GM19395 (cell line): ENCODE results near the gene NRXN2.

ENCODE experiments used
- ATAC-seq: cut with Tn5 transposase; IDR thresholded peaks from one replicate; pipeline ENCODE4 v1.9.1; 2021; ENCODE audit warnings: mild to moderate bottlenecking, moderate library complexity; ENCODE audit not compliant: unreplicated experiment

Gene NRXN2

GRCh38 chr11:64654439-64654838 lies 68.6 kb downstream of the NRXN2 start:
- no peak for ATAC-seq

GRCh38 chr11:64653388-64653973 lies 69.5 kb downstream of the NRXN2 start:
- ATAC-seq, result no peak

DNA sequence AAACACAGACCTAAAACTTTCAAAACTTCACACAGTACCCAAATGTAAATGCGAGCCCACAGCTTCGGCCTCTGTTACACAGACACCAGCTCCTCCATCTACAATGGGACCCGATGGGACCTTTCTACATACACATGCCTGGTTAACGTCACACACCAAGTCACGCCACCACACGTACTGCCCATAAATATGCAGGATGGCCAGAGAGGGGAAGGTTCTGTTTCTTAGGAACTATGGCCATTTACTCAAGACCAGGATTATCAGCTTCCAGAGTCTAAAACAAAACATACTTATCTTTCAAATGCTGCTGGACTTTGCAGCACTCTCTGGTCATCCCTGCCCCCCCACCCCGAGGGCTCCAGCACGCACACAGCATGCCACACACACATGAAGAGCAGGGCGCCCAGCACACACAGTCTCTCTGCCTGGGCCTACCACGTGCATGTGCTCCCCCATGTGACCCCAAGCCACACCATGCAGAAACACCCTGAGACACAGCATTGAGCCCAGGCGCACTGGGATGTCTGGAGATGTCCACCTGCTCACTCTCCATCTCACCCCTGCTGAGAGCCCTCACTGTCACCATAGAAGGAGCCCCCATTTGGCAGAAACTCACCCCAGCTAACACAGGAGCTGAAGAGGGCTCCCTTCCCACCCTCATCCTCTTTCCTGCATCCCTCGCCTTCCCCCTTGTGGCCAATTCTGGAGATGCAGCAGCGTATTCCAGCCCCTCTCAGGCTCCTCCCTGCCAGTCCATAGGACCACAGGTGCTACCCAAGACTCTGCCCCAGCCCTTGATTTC lies 70.2 kb downstream of the NRXN2 start:
- no peak for ATAC-seq

DNA sequence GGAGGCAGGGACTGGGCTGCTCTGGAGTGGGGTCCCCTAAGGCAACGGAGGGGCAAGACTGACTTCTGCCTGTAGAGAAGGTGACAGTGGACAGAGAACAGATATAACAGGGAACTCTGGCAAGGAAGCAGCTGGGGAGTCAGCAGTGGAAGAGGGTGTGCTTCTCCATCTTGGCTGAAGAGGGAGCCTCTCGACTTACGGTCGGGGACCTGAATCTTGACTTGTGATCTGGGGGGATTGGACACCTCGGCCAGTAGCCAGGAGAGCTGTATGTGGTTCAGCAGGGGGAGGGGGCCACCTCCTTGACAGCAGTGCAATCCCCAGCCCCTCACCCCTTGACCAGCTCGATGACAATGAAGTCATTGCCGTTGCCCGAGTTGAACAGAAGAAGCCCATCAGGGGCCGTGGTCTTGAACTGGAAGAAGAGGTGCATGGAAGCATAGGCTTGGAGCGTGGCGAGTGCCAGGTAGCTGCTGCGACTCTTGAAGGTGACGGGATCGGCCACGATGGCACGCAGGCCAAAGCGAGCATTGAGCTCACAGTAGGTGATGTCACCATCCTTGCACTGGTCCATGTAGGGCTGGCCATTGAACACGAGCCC lies 72.0 kb downstream of the NRXN2 start:
- ATAC-seq, result no peak

DNA sequence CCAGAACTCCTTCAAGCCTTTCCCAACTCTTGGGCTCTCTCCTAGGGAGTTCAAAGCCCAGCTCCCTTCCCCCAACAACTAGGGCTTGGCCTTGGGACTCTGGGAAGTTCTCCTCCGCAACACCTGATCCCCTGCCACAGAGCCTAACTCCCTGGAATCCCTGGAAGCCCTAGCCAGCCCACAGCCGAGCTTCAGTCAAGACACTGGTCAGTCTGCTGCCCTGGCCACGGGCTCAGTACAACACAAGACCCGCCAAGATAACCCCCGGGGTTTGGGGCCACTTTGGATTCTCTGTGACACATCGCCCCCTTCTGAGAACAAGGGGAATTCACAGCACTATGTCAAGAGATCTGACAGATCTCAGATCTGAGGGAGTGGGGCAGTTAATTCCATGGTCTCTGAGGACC lies 73.7 kb downstream of the NRXN2 start:
- ATAC-seq, result no peak

- no peak for ATAC-seq
Observed at GRCh38 chr11:64648551-64648950, 74.4 kb downstream of the NRXN2 start.

GRCh38 chr11:64647019-64647779 lies 75.8 kb downstream of the NRXN2 start:
- ATAC-seq, result no peak

GRCh38 chr11:64644647-64645275 lies 78.2 kb downstream of the NRXN2 start:
- no peak for ATAC-seq

GRCh38 chr11:64643920-64644646 lies 78.9 kb downstream of the NRXN2 start:
- ATAC-seq, result no peak

- no peak for ATAC-seq
Observed at GRCh38 chr11:64643256-64643881, 79.6 kb downstream of the NRXN2 start.

- no peak for ATAC-seq
Observed at GRCh38 chr11:64642871-64643255, 80.1 kb downstream of the NRXN2 start.

GRCh38 chr11:64642418-64642735 lies 80.6 kb downstream of the NRXN2 start:
- ATAC-seq, result no peak

GRCh38 chr11:64641596-64642417 lies 81.2 kb downstream of the NRXN2 start:
- no peak for ATAC-seq

- no peak for ATAC-seq
Observed at GRCh38 chr11:64639885-64640284, 83.1 kb downstream of the NRXN2 start.

DNA sequence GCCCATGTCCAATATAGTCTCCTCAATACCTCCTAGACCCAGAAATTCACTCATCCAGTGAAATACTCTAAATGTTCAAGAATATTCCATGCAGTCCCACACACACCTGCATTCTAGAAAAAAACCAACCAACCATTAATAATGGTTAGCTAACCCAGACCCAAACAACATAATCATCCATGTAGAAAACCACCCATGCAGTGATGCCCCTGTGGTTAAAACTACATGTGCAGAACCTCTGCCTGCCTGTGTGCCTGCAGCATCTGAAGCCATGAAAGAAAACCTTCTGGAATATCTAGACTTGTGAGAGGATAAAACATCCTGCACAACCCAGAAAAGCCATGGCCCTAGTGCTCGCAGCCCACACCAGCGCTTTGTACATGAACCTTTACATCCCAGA lies 84.2 kb downstream of the NRXN2 start:
- ATAC-seq, result no peak

- ATAC-seq, result no peak
Observed at GRCh38 chr11:64638018-64638665, 84.9 kb downstream of the NRXN2 start.

DNA sequence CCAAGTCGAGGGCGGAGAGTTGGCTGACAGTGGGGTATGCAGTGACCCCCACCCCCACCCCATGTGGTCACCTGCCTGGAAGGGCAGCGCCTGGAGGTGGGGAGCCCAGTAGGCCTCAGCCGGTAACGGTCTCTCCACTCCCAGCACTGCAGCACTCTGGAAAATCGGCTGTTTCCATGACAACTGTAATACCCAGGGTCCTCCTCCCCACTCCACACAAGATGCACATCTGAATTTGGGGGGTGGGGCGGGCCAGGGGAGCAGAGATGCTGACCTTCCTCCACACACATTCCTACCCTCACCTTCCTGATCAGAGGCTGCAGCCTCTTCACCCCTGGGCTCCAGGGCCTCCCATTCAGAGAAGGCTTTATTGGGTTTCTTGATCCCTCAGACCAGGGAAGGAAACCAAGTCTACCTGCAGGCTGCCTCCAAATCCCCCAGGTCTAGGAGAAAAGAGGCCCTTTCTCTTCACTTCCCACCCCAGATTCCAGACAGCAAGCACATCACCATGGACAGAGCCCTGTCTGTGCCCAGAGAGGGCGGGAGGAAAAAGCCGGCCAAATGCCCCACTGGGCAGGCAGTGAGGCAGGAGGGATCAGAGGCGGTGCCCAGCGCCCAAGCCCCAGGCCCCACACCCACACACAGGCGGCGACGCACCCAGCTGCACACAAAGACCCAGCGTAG lies 85.5 kb downstream of the NRXN2 start:
- no peak for ATAC-seq

- no peak for ATAC-seq
Observed at GRCh38 chr11:64633555-64634159, 89.3 kb downstream of the NRXN2 start.
